Neural cell (in vitro differentiated cells): ENCODE results near the gene TEKT2.

Experiments used
- CTCF ChIP-seq: fragments of 450-650 bp; IDR thresholded peaks from 2 replicates; pipeline ENCODE4 v1.5.1; 2014; ENCODE audit warnings: antibody characterized with exemption, mild to moderate bottlenecking, moderate library complexity; ENCODE audit not compliant: poor library complexity, severe bottlenecking
- EP300 ChIP-seq: fragments of 450-650 bp; conservative IDR thresholded peaks from 2 replicates; pipeline ENCODE4 v1.6.1; 2014; ENCODE audit warnings: antibody characterized with exemption, mild to moderate bottlenecking, moderate library complexity; ENCODE audit not compliant: poor library complexity, severe bottlenecking
- EZH2 ChIP-seq: fragments of 200-600, 300-800 bp; shearing (Covaris generic), sonication (generic); IDR thresholded peaks from 2 replicates; pipeline ENCODE4 v1.6.1; 2014; ENCODE audit warnings: antibody characterized with exemption, low read length, borderline replicate concordance, mild to moderate bottlenecking; ENCODE audit not compliant: insufficient read depth, poor library complexity, severe bottlenecking
- POLR2AphosphoS5 ChIP-seq: IDR thresholded peaks from 2 replicates; pipeline ENCODE4 v1.6.1; 2012
- SMC3 ChIP-seq: fragments of 450-650 bp; conservative IDR thresholded peaks from 2 replicates; pipeline ENCODE4 v1.6.1; 2014; ENCODE audit warnings: antibody characterized with exemption, mild to moderate bottlenecking, moderate library complexity; ENCODE audit not compliant: poor library complexity

GRCh38 chr1:36126005-36126716 is 42.3 kb downstream of the TEKT2 start:
- TF ChIP-seq SMC3 (no peak), CTCF (no peak), EP300 (no peak), POLR2AphosphoS5 (no peak), EZH2 (no peak)
